Astrocyte of the hippocampus (primary cell): Measurements from ENCODE around the gene CDK11B.
"Not testable (repeated sequence)": the region's sequence is repeated elsewhere in the genome, so short reads cannot be mapped to it uniquely, and the experiment has no call there.

Experiments used
- DNase-seq: peaks from one replicate; pipeline ENCODE4 v3.0.0; 2011; ENCODE audit warnings: low read depth, low spot score

Gene CDK11B

DNA sequence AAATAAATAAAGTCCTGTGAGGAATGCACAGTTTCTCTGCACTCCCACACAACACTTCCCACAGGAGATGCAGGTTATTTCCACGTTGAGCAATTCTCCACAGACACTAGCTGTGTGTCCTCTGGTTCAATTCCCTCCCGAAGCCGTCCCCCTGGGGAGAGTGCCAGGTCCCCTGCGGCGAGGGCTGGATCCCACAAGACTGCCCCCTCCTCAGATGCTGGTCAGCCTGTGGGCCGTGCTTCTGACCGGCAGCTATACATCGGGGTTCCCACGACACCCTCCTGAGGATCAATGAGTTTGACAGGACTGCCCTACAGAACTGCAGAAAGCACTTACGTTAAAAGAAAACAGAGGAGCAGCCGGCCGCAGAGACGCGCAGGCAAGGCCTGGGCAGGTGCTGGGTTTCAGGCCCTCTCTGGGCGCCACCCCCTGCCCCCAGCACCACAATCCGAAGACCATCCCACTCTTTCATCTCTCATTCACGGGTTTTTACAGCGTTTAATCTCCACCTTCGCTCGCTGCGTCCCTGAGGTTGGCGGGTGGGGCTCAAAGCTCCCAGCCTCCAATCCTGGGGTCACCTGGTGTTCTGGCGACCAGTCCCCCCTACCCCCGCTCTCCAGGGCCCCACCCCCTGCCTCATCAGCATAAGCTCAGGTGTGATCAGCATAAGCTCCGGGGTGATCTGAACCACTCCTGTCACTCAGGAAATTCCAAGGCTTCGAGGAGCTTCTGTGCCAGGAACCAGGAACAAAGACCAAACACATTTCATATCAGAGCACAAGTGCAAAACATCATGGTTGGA is 24.5 kb upstream of the CDK11B start:
- no peak for DNase-seq

DNA sequence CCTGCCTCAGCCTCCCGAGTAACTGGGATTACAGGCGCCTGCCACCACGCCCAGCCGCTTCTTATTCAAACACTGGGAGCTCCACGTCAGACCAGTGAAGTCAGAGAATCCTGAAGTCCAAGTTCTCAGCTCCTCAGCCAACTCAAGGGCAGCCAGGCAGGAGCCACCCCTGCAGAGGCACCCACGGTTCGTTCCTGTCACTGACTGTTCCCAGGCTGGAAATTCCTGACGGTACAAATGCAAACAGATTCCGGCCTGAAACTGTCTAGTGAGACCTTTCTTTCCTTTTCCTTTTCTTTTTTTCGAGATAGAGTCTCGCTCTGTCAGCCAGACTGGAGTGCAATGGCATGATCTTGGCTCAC is 22.1 kb upstream of the CDK11B start:
- DNase-seq: no peak

GRCh38 chr1:1680031-1680911 is 21.5 kb upstream of the CDK11B start:
- DNase-seq: no peak

GRCh38 chr1:1678581-1679380 is 20.0 kb upstream of the CDK11B start:
- peak; percentile 22 for DNase-seq

DNA sequence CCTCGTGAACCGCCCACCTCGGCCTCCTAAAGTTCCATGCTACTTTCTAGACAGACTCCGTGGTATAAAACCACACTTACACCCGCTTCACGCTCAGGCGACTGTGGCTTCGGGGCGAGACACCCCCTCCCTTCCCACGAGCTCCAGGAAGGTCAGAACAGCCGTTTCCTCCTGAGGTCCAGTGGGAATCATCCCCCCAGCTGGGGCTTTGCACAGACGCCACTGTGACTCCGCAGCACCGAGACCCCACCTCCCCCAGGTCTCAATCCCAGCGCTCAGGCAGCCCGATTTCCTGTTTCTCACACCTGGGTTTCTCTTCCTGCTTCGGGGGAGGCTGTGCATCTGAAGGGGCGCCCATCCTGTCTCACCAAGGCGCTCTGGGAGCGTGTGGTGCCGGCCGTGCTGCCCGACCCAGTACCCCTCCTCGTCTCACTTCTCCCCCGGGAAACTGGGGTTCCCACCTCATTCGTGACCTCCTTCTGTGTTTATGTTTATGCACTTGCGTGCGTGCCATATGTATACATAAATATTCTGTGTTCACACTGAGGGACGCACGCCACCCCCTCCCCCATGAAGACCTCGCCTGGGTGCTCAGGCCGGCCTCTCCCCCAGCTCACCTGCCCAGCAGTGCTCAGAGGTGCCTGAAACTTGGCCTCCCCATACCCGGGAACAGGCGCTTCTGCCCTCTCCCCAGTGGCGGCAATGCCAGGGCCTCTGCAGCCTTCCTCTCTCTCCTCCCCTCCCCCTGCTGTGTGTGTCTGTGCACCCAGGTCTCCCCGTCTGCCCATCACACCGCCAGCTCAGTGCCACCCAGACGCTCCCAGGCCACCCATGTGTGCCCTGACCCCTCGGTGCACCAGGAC is 19.1 kb upstream of the CDK11B start:
- no peak for DNase-seq

GRCh38 chr1:1676087-1676486 is 17.3 kb upstream of the CDK11B start:
- DNase-seq: not testable (repeated sequence)

- not testable (repeated sequence) for DNase-seq
These were observed 16.4 kb upstream of the CDK11B start for GRCh38 chr1:1675218-1675617.

DNA sequence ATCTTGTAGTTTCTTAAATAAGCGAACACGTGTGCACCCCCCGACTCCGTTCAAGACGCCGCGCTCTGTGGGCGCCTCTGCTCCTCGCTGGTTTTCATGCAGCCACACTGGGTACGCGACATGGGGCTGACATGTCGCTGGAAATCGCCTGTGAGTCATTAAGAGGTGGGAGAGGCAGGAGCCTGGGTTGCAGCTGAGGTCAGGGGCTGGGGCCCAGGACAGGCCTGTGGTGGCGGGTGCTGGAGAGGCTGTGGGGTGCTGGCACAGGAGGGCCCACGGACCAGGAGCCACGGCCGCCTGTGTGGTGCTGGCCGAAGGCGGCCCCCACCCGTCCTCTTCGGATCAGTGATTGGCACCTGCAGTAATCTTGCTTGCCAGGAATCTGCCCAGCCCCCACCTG is 16.0 kb upstream of the CDK11B start:
- DNase-seq: not testable (repeated sequence)

DNA sequence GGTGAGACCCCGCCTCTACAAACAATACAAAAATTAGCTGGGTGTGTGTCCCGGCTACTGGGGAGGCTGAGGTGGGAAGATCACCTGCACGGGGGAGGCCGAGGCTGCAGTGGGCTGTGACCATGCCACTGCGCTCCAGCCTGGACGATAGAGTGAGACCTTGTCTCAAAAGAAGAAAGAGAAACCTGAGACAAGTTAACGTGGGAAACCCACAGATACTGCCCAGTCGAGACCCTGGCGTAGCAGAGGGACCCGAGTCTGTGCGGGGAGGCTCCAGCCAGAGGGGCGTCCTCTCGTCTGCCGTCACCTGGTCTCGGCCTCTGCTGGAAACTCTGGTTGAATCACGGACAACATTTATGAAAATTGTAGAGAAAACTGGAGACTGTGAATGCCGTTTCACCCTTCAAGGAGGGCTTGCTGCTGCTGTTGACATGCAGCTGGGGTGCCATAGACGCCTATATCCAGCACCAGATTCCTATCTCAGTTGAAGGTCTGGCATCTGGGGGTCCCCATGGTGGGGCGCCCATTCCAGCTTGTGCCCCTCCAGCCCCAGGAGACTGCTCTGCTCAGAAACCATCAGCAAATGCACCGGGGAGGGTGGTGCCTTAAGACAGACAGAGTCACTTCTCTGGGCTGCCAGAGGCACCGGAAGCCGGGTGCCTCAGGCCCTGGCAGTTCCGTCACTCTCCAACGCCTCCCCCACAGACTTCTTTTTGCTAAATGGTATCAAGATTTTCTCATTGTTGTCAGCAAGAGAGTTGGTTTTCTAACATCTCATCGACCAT is 13.6 kb upstream of the CDK11B start:
- no peak for DNase-seq

GRCh38 chr1:1671365-1672119 is 12.7 kb upstream of the CDK11B start:
- no peak for DNase-seq

DNA sequence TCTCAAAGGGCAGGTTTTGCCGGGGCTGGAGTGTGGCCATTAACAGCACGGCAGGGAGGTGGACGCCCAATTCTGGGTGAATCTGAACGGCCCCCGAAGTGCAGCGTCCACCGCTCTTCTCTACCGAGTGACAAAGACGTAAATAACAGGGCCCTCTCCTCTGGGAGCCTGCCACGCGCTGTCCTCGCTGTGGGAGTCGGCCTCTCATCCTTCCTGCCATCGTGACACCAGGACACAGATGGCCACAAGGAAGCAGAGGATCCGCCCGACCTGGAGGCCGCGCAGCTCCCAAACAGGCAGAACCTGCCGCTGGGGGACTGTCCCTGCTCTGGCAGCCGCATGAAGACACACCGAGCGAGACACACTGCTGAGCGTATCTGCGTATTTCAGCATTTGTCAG is 12.1 kb upstream of the CDK11B start:
- DNase-seq: no peak

- no peak for DNase-seq
These were observed 10.9 kb upstream of the CDK11B start for GRCh38 chr1:1669468-1670440.

DNA sequence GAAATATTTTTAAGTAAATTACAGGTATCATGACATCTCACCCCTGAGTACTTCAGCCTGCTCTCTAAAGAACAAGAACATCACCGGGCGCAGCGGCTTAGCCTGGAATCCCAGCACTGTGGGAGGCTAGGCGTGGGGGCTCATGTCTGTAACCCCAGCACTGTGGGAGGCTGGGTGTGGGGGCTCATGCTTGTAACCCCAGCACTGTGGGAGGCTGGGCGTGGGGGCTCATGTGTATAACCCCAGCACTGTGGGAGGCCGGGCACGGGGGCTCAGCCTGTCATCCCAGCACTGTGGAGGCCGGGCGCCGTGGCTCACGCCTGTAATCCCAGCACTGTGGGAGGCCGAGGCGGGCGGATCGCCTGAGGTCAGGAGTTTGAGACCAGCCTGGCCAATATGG is 7.7 kb upstream of the CDK11B start:
- no peak for DNase-seq

DNA sequence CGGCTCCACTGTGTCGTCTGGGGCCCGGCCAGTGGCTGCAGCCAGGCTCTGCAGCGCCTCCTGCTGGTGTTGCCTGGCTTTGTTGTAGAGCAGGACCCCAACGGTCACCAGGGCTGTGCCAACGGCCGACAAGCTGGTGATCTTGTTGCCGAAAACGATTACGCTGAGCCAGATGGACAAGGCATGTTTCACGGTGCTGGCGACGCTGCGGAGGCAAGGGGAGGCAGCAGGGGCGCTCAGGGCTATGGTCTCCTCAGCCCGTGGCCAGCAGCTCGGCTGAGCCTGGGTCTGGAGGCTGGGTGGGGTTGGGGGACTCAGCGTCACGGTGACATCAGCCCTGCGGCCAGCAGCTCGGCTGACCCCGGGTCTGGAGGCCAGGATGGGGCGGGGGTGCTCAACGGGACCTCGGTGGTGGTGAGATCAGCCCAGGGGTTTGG is 7.0 kb upstream of the CDK11B start:
- DNase-seq: no peak

GRCh38 chr1:1664941-1665814 is 6.4 kb upstream of the CDK11B start:
- DNase-seq: no peak

DNA sequence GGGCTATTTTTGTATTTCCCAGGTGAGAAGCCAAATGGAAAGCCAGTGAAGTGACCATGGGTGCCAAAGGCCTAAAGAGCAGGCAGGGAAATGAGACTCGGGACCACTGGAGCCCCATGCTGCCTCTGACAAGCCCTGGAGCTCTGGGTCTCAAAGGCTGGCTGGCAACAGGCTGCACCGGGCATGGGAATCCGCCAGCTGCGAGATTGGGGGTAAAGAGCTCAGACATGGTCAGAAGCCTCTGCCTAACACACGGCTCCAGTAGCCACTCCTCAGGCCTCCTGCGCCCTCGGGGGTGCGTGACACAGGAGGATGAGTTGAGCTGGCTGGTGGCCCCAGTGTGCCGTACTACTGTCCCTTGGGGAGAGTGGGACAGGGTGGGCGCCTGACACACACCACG is 5.5 kb upstream of the CDK11B start:
- not testable (repeated sequence) for DNase-seq

- DNase-seq: peak; percentile 23
These were observed 4.2 kb upstream of the CDK11B start for GRCh38 chr1:1662830-1663560.
